ENCODE results near the gene DOCK10.

- TF ChIP-seq CTCF (optimal IDR thresholded peaks at IDR 0.05 in 1 of 3, IDR thresholded peaks at IDR 0.05 in 1 of 3, conservative IDR thresholded peaks at IDR 0.05 in 1 of 3; ENCODE audit: extremely low read depth in 1 of 3, insufficient read depth in 2 of 3, low read length in 3 of 3) (no peak), EZH2 (IDR thresholded peaks at IDR 0.05; ENCODE audit: low read length) (no peak)
Measured at GRCh38 chr2:224892574-224893204, 149.6 kb downstream of the DOCK10 start.
